Right lobe of liver (tissue), 4 donors: ENCODE measurements around the gene WRNIP1.

Experiments
- POLR2A ChIP-seq: fragments of 450-650 bp; IDR thresholded peaks from one replicate; pipeline ENCODE4 v1.6.1; 2017; ENCODE audit warnings: antibody characterized with exemption, mild to moderate bottlenecking
- TF ChIP-seq, protein P1 (sequence below), 4 donors: fragments of 200-600 bp in 3 of 4; fragments of 450-650 bp in 1 of 4; IDR thresholded peaks; one replicate each; pipeline versions ENCODE4 v1.5.1 to v1.8.0; 2016 to 2022; ENCODE audit warnings: antibody characterized with exemption in 4 of 4, mild to moderate bottlenecking in 2 of 4
- donor health status: DM: no; HTN: no; CAD: no.
- donor health status: DM: no; HTN: no; CAD: no.
- donor health status: DM: no; HTN: yes; CAD: no.

DNA sequence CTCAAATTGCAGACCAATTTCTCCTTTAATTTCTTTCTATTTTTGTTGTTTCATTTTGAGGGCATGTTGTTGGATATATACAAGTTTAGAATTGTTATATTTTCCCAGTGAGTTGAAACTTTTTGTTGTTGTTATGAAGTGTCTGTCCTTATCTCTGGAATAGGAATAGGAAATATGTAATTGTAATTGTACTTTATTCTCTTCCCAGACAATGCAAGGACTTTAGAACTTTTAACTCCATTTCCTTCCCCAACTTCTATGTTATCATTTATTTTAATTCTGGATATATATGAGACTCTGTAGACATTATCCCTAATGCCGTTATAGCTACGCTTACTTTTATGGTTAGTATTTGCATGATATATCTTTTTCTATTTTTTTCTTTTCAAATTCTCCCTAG, 64.1 kb downstream of the WRNIP1 start:
- TF ChIP-seq, protein P1, sequence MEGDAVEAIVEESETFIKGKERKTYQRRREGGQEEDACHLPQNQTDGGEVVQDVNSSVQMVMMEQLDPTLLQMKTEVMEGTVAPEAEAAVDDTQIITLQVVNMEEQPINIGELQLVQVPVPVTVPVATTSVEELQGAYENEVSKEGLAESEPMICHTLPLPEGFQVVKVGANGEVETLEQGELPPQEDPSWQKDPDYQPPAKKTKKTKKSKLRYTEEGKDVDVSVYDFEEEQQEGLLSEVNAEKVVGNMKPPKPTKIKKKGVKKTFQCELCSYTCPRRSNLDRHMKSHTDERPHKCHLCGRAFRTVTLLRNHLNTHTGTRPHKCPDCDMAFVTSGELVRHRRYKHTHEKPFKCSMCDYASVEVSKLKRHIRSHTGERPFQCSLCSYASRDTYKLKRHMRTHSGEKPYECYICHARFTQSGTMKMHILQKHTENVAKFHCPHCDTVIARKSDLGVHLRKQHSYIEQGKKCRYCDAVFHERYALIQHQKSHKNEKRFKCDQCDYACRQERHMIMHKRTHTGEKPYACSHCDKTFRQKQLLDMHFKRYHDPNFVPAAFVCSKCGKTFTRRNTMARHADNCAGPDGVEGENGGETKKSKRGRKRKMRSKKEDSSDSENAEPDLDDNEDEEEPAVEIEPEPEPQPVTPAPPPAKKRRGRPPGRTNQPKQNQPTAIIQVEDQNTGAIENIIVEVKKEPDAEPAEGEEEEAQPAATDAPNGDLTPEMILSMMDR (IDR thresholded peaks at IDR 0.05): no peak
- no peak for TF ChIP-seq POLR2A
